ENCODE results near the gene TCN2. TPM values are rescaled to one million over a fixed set of nuclear protein-coding genes. Genes with fewer than 3 reads are reported as not detected.

The TCN2 gene
- total and polyA plus RNA-seq, 4 experiments from 2014 or later = 0.93 to 2.3 (median 1.2) TPM

DNA sequence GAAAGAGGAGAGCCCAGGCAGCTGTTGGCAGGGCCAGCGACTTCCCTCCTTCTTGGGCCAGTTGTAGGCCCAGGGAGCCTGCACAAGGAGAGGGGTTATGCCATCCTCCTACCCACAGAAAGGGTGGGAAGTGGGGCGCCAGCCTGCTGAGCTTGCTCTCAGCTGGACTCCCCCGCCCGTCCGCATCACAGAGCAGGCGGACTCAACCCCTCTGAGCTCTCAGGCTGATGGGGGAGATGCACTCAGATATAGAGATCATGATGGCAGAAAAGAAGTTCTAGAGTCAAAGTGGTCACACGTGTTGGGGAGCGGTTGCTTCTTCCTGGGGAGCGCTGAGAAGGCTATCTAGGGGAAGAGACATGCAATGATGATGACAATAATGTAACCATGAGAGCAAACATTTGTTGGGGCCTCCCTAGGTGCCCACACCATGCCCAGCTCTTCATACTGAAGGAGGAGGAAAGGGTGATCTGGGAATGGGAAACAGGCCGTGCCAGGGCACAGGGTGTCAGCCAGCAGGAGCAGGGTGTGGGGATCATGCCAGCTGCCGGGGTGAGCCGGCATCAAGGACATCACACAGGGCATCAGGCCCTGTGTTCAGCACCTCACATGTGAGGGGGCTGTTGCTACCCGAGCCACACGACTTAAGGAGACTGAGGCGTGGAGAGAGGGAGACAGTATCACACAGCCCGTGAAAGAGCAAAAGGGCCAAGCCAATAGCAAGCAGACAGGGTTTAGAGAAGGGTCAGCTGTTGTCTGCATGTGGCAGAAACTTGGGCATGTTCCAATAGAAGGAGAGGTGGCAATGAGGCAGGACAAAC, 36.3 kb downstream of the TCN2 start:
- intact Hi-C loops (cut with micrococcal nuclease) = no loop called here
- no peak for DNase-seq
- Histone ChIP-seq H3K27ac (ENCODE audit: low read depth, low read length) (no peak overlapping the region), H3K4me3 (ENCODE audit: low read length in 2 of 2) (no peak overlapping the region), H3K4me1 (ENCODE audit: insufficient read depth, low read length) (no peaks in the 10 kb centered on the region), H3K36me3 (ENCODE audit: insufficient read depth, low read length) (no peaks in the 10 kb centered on the region), H3K9me3 (ENCODE audit: control insufficient read depth in 1 of 2, low read length in 2 of 2) (no peaks in the 10 kb centered on the region), H3K27me3 (ENCODE audit: insufficient read depth, low read length) (no peaks in the 10 kb centered on the region)
- ChIA-PET POLR2A (ENCODE audit: partially characterized antibody) (no interaction called here), CTCF (ENCODE audit: partially characterized antibody) (interaction anchor here (1.7 kb wide), 1 partner anchor 8 kb away, joined by 7 read pairs; the partner anchor contains the start of gene SLC35E4)
- Mint-ChIP-seq H3K27ac (peak overlapping the region in 2 of 7 donors; percentile 63 to 64), H3K36me3 (peaks cover 0 to 5% of the 10 kb centered on the region in 2 donors), H3K4me1 (peaks cover 0 to 9% (median 7%) of the 10 kb centered on the region in 4 donors), H3K9me3 (peaks cover 0 to 2% (median 0%) of the 10 kb centered on the region in 8 donors), H3K27me3 (no peaks in the 10 kb centered on the region), H3K4me3 (no peak overlapping the region)

DNA sequence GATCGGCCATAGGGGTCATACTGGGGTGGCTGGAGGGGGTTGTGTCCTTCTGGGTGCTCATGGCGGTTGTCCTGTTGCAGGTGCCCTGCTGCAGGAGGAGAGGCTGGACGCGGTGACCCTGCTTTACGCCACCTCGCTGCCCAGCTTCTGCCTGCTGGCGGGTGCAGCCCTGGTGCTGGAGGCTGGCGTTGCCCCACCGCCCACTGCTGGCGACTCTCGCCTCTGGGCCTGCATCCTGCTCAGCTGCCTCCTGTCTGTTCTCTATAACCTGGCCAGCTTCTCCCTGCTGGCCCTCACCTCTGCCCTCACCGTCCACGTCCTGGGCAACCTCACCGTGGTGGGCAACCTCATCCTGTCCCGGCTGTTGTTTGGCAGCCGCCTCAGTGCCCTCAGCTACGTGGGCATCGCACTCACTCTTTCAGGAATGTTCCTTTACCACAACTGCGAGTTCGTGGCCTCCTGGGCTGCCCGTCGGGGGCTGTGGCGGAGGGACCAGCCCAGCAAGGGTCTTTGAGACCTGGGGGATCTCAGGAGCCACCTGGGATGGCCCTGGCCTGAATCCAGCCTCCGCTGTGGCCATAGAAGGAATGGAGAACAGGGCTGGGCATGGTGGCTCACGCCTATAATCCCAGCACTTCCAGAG, 39.7 kb downstream of the TCN2 start:
- H3K9me3 Mint-ChIP-seq = no peaks in the 10 kb centered on the region
- H3K4me1 Mint-ChIP-seq = peaks cover 9 to 21% (median 13%) of the 10 kb centered on the region in 4 donors
- H3K27ac Mint-ChIP-seq = no peak overlapping the region
- Histone ChIP-seq H3K27ac (ENCODE audit: low read depth, low read length) (no peak overlapping the region), H3K4me1 (ENCODE audit: insufficient read depth, low read length) (peaks cover 9% of the 10 kb centered on the region), H3K36me3 (ENCODE audit: insufficient read depth, low read length) (no peaks in the 10 kb centered on the region), H3K4me3 (ENCODE audit: low read length in 2 of 2) (no peak overlapping the region), H3K27me3 (ENCODE audit: insufficient read depth, low read length) (no peaks in the 10 kb centered on the region), H3K9me3 (ENCODE audit: control insufficient read depth in 1 of 2, low read length in 2 of 2) (no peaks in the 10 kb centered on the region)
- DNase-seq = no peak
- ChIA-PET POLR2A (ENCODE audit: partially characterized antibody) (interaction anchor here (0.6 kb wide), 1 partner anchor 39 kb away, joined by 3 read pairs; no protein-coding TSS in a partner anchor), CTCF (ENCODE audit: partially characterized antibody) (interaction anchor here (1.7 kb wide), 1 partner anchor 11 kb away, joined by 7 read pairs; the partner anchor contains the start of gene SLC35E4)
- H3K27me3 Mint-ChIP-seq = no peaks in the 10 kb centered on the region
- intact Hi-C loops (cut with micrococcal nuclease) = no loop called here
- no peaks in the 10 kb centered on the region for H3K36me3 Mint-ChIP-seq
- H3K4me3 Mint-ChIP-seq = no peak overlapping the region

DNA sequence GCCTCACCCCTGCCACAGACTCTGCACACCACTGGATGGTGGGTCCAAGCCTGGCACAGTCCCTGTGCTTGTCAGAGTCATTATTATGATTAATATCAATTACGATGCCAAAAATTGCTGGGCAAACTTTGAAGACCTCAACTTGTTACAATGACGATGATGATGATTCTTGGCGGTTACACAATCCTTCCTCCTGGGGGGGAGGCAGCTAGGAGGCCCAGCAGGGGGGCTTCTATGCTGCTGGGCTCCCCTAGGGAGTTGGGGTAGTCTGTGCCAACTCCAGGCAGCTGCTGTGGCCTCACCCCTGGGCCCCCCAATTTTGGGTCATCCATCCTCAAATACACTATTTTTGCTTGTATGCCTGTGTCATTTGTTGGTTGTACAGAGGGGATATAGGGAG, 40.6 kb downstream of the TCN2 start:
- Histone ChIP-seq H3K4me1 (ENCODE audit: insufficient read depth, low read length) (peaks cover 9% of the 10 kb centered on the region), H3K36me3 (ENCODE audit: insufficient read depth, low read length) (no peaks in the 10 kb centered on the region), H3K27me3 (ENCODE audit: insufficient read depth, low read length) (no peaks in the 10 kb centered on the region), H3K4me3 (ENCODE audit: low read length in 2 of 2) (no peak overlapping the region), H3K9me3 (ENCODE audit: control insufficient read depth in 1 of 2, low read length in 2 of 2) (no peaks in the 10 kb centered on the region), H3K27ac (ENCODE audit: low read depth, low read length) (no peak overlapping the region)
- Mint-ChIP-seq H3K27ac (no peak overlapping the region), H3K9me3 (no peaks in the 10 kb centered on the region), H3K4me3 (no peak overlapping the region), H3K27me3 (no peaks in the 10 kb centered on the region), H3K36me3 (no peaks in the 10 kb centered on the region), H3K4me1 (peaks cover 9 to 30% (median 14%) of the 10 kb centered on the region in 4 donors)
- ChIA-PET POLR2A (ENCODE audit: partially characterized antibody) (no interaction called here), CTCF (ENCODE audit: partially characterized antibody) (no interaction called here)
- DNase-seq = no peak
- intact Hi-C loops (cut with micrococcal nuclease) = no loop called here

DNA sequence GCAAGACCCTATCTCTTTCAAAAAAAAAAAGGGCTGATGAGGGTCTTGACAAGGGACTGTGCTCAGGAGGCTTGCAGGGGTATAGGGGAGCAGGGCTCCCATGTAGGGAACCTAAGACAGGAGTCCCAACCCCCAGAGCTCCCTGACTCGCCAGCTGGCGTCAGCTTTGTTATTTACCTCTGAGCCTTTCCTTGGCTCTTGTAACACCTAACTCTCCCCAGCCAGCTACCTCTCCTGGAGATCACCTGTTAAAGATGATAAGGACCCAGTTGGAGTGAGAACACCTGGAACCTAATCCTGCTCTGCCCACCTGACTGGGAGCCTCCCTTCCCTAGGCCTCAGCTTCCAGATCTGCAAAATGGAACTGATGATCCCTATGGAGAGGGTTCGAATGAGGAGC, 41.9 kb downstream of the TCN2 start:
- peaks cover 9% of the 10 kb centered on the region for H3K4me1 ChIP-seq (ENCODE audit: insufficient read depth, low read length)
- H3K27me3 Mint-ChIP-seq = no peaks in the 10 kb centered on the region
- DNase-seq = no peak
- peak overlapping the region; percentile 3 for H3K27ac ChIP-seq (ENCODE audit: low read depth, low read length)
- CTCF ChIA-PET (ENCODE audit: partially characterized antibody) = interaction anchor here (3.0 kb wide), 1 partner anchor 14 kb away, joined by 20 read pairs; the partner anchor contains the start of gene SLC35E4
- H3K9me3 Mint-ChIP-seq = no peaks in the 10 kb centered on the region
- no peak overlapping the region for H3K4me3 Mint-ChIP-seq
- H3K4me3 ChIP-seq (ENCODE audit: low read length in 2 of 2) = no peak overlapping the region
- no peaks in the 10 kb centered on the region for H3K36me3 ChIP-seq (ENCODE audit: insufficient read depth, low read length)
- POLR2A ChIA-PET (ENCODE audit: partially characterized antibody) = interaction anchor here (1.9 to 2.9 kb wide), 3 partner anchors 14 to 320 kb away, joined by 5 to 19 read pairs (median 7); partner anchors contain the start of genes DUSP18, MORC2, SLC35E4 and TUG1
- H3K4me1 Mint-ChIP-seq = peaks cover 4 to 23% (median 11%) of the 10 kb centered on the region in 4 donors
- intact Hi-C loops (cut with micrococcal nuclease) = loop anchor here (1.0 kb wide), 1 partner anchor 18 kb away; the partner anchor contains the start of gene DUSP18
- H3K27ac Mint-ChIP-seq = peak overlapping the region in 3 of 7 donors; percentile 41 to 84 (median 58)
- no peaks in the 10 kb centered on the region for H3K36me3 Mint-ChIP-seq
- no peaks in the 10 kb centered on the region for H3K27me3 ChIP-seq (ENCODE audit: insufficient read depth, low read length)
- no peaks in the 10 kb centered on the region for H3K9me3 ChIP-seq (ENCODE audit: control insufficient read depth in 1 of 2, low read length in 2 of 2)

DNA sequence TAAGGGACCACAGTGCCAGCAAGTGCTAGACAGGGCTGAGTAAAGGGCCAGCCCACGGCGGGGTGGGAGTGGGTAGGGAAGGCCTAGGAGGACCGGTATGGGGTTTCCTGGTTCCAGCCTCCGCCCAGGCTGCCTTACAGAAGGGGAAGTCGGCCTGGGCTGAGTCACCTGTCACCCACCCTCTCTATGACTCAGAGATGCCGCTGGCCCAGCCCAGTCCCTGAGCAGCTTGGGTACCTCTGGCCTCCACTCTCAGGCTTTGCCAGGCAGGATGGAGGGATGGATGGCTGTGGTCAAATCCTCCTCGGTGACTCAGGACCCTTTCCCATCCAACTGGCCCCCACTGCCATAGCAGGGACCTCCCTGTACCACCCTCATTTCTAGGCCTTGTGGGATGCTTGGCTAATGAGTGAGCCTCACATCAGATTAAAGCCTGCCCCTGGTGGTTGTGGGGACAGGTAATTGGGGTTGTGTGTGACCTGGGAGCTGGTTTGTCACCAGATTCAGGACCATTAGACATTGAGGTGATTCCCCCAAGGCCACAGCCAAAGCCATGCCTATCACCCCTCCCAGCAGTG, 42.5 kb downstream of the TCN2 start:
- no peaks in the 10 kb centered on the region for H3K9me3 ChIP-seq (ENCODE audit: control insufficient read depth in 1 of 2, low read length in 2 of 2)
- DNase-seq = peak in 4 of 5 donors; percentile 4 to 82 (median 21)
- Mint-ChIP-seq H3K9me3 (no peaks in the 10 kb centered on the region), H3K27me3 (no peaks in the 10 kb centered on the region), H3K4me1 (peaks cover 4 to 22% (median 10%) of the 10 kb centered on the region in 4 donors), H3K27ac (peak overlapping the region; percentile 41 to 84 (median 73)), H3K36me3 (peaks cover under 1 to 4% of the 10 kb centered on the region in 2 donors), H3K4me3 (no peak overlapping the region)
- no peak overlapping the region for H3K4me3 ChIP-seq (ENCODE audit: low read length in 2 of 2)
- H3K27me3 ChIP-seq (ENCODE audit: insufficient read depth, low read length) = no peaks in the 10 kb centered on the region
- ChIA-PET CTCF (ENCODE audit: partially characterized antibody) (interaction anchor here (0.8 to 3.0 kb wide), 2 partner anchors 15 to 20 kb away, joined by 3 to 20 read pairs; partner anchors contain the start of gene SLC35E4), POLR2A (ENCODE audit: partially characterized antibody) (interaction anchor here (0.9 to 2.9 kb wide), 4 partner anchors 15 to 320 kb away, joined by 3 to 19 read pairs (median 6); partner anchors contain the start of genes DUSP18, MORC2, SLC35E4 and TUG1)
- no peak overlapping the region for H3K27ac ChIP-seq (ENCODE audit: low read depth, low read length)
- H3K36me3 ChIP-seq (ENCODE audit: insufficient read depth, low read length) = no peaks in the 10 kb centered on the region
- H3K4me1 ChIP-seq (ENCODE audit: insufficient read depth, low read length) = peaks cover 9% of the 10 kb centered on the region
- intact Hi-C loops (cut with micrococcal nuclease) = loop anchor here (1.0 kb wide), 1 partner anchor 18 kb away; the partner anchor contains the start of gene DUSP18

DNA sequence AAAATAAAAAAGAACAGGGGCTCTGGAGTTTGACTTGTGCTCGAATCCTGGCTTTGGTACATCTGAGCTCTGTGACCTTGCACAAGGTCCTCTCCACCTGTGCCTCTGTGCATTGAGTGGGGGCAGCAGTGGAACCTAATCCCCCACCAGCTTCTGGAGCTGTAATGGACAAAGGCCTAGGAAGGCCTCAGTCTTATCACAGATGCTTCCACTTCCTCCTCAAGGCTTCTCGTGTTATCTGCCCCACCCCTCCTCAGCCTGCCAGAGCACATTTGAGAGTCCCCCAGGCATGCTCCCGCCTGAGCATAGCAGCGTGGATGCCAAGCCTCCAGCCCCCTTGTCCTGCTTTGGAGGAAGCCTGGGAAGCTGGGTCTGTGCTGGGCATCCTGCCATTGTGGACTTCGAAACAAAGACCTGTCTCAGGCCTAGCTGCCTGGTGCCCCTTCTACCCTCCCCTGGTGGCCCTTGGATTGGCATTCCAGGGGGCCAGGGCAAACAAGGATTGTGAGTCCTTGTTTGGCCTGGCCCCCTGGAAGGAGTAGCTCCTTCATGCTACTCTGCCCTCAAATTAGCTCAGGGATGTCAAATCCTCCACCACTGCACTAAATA, 43.6 kb downstream of the TCN2 start:
- H3K9me3 ChIP-seq (ENCODE audit: control insufficient read depth in 1 of 2, low read length in 2 of 2) = no peaks in the 10 kb centered on the region
- peaks cover 4 to 7% of the 10 kb centered on the region in 2 donors for H3K36me3 Mint-ChIP-seq
- POLR2A ChIA-PET (ENCODE audit: partially characterized antibody) = interaction anchor here (0.7 to 2.9 kb wide), 5 partner anchors 14 to 243 kb away, joined by 3 to 19 read pairs (median 4); partner anchors contain the start of genes DUSP18 and SLC35E4
- H3K27ac Mint-ChIP-seq = peak overlapping the region in 1 of 7 donors; percentile 47
- H3K27ac ChIP-seq (ENCODE audit: low read depth, low read length) = no peak overlapping the region
- H3K4me3 Mint-ChIP-seq = no peak overlapping the region
- intact Hi-C loops (cut with micrococcal nuclease) = no loop called here
- CTCF ChIA-PET (ENCODE audit: partially characterized antibody) = interaction anchor here (0.8 to 3.0 kb wide), 2 partner anchors 16 to 18 kb away, joined by 3 to 20 read pairs; partner anchors contain the start of gene SLC35E4
- H3K27me3 ChIP-seq (ENCODE audit: insufficient read depth, low read length) = no peaks in the 10 kb centered on the region
- H3K4me1 Mint-ChIP-seq = peaks cover 4 to 22% (median 10%) of the 10 kb centered on the region in 4 donors
- peaks cover 9% of the 10 kb centered on the region for H3K4me1 ChIP-seq (ENCODE audit: insufficient read depth, low read length)
- no peaks in the 10 kb centered on the region for H3K36me3 ChIP-seq (ENCODE audit: insufficient read depth, low read length)
- DNase-seq = no peak
- H3K4me3 ChIP-seq (ENCODE audit: low read length in 2 of 2) = no peak overlapping the region
- H3K27me3 Mint-ChIP-seq = no peaks in the 10 kb centered on the region
- H3K9me3 Mint-ChIP-seq = no peaks in the 10 kb centered on the region
